Stimulated activated naive CD4-positive, alpha-beta T cell (primary cell): Measurements from ENCODE around the gene CD302.
A peak's percentile ranks its signal among the peaks of the same experiment; 100 is the strongest.
"Not testable (repeated sequence)": the region's sequence is repeated elsewhere in the genome, so short reads cannot be mapped to it uniquely, and the experiment has no call there.

ENCODE experiments used
- DNase-seq, 6 experiments: peaks; one replicate each; lab custom pipeline; 2025; lab: John Stamatoyannopoulos, UW

CD302 gene, protein sequence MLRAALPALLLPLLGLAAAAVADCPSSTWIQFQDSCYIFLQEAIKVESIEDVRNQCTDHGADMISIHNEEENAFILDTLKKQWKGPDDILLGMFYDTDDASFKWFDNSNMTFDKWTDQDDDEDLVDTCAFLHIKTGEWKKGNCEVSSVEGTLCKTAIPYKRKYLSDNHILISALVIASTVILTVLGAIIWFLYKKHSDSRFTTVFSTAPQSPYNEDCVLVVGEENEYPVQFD

DNA sequence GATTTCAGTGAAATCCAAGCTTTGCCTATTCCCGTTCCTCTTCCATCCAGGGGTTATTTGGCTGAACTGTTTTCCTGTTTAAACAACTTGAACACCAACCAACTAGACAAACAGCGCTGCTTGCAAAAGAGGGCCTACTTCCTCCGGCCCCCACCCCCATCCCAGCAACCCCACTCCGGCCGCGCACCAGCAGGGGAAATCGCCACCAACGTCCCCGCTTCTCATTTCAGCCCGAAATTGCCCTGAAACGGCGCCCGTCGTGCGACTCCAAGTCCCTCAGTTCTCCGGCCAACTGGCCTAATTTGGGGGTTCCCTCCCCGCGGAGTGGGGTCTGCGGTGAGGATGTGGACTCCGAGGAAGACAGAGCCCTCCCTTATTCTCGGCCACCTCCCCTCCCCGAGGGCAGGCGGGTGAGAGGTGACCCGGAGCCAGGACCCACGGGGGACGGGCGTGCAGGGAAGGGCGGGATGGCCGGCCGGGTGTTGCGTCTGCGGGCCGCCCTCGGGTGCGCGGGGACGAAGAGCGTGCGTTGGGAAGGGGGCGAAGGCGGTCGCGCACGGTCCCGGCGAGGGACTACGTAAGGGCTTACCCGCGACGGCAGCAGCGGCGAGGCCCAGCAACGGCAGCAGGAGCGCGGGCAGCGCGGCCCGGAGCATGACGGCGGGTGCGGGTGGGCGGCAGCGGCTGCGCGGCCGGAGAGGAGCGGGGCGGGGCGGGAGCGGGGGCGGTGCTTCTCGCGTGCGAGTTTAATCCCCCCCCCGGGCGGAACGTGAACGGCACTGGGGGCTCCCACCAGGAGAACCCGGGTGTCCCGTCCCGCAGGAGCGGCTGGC is at the start of gene CD302:
TSS of gene CD302 (minus strand) at position 666 of the 833 bp plus-strand sequence. CDS start at position 656, 10 bp downstream.
- DNase-seq = peak in 3 of 6 experiments; percentile 12 to 28 (median 20)

DNA sequence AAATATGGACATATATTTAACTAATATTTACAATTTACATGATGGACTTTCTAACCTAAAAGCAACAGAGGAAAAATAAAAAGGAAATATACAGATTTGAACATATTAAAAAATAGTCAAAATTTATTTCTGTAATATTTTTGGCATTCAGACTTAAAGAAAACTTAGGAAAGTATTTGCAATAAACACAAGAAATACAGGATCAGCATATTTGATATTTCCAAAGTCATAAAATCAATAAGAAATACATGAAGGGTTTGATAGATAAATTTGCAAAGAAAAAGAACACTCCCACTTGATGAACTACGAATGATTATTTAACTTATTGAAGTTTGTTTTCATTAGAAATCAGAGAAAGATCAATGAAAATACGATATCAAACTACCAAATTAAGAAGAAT is 48.6 kb upstream of the CD302 start:
- DNase-seq = no peak

DNA sequence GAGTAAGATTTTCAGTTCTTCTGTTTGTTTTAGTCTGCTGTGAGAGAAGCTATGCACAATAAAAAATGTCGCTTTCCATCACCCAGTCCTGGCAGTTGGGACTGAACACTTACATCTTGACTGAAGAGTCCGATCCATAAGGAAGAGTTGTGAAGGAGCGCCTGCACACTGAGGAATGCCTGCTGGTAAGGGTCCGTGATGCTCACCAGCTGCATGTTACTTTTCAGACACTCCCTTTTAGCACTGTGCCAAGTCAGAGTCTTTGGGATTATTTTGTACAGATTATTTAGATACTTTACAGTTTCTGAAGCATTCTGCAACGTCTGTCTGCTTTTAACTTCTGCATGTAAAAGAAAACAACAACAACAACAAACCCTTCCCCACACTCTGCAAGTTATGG is 42.6 kb upstream of the CD302 start:
- DNase-seq = no peak

DNA sequence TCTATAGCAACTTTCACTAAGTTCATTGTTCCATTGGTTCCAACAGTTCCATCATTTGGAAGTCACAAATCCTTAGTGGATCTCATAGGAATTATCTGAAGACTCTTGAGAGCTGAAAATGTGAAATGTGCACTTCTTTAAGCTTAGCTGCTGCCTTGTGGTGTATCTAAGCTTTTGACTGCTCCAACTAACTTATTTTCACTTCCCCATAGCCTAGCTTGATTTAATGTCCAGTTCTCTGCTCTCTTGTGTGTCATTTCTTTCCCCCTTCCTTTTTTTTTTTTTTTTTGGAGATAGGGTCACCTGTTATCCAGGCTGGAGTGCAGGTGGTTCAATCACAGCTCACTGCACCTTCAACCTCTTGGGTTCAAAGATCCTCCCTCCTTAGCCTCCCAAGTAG is 34.9 kb upstream of the CD302 start:
- DNase-seq = no peak

DNA sequence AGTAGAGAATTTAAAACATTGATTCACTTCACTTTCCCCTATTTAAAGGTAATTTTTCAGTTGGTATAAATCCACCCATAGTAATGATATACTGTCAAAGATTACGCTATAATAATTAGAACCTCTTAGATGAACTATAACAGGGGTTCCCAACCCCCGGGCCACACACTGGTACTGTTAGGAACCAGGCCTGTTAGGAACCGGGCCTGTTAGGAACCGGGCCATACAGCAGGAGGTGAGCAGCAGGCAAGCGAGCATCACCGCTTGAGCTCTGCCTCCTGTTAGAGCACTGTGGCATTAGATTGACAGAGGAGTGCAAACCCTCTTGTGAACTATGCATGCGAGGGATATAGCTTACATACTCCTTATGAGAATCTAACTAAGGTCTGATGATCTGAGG is 34.0 kb upstream of the CD302 start:
- no peak for DNase-seq

DNA sequence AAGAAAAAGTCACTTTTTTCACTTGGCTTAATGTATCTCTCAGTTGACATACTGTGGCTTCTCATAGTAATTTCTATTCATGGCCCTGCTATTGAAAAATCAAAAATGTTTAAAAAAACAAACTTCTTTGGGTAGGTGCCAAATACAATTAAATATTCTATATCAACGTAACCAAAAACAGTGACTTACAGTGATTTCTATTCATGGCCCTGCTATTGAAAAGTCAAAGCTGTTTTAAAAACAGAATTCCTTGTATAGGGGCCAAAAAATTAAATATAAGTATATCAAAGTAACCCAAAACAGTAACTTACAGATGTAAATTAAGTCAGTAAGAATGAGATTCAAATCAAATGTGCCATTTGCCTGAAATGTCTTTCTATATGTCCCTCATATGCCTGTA is 31.4 kb upstream of the CD302 start:
- DNase-seq = no peak

DNA sequence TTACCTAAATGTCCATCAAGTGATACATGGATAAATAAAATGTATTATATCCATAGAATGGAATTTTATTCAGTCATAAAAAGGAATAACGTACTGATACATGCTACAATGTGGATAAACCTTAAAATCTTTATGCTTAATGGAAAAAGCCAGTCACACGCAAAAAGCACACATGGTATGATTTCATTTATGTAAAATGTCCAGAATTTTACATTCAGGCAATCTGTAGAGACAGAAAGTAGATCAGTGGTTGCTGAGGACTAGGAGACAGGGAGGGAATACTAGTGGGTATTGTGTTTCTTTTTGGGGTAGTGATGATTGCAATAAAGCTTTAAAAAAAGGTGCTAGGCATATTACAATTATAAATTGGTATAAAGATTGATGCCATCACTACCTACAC is 30.7 kb upstream of the CD302 start:
- no peak for DNase-seq

DNA sequence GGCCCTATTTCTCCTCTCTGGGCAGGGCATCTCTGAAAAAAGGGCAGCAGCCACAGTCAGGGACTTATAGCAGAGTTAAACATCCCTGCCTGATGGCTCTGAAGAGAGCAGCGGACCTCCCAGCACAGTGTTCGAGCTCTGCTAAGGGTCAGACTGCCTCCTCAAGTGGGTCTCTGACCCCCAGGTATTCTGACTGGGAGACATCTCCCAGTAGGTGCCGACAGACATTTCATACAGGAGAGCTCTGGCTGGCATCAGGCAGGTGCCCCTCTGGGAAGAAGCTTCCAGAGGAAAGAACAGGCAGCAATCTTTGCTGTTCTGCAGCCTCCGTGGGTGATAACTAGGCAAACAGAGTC is 24.4 kb upstream of the CD302 start:
- DNase-seq = not testable (repeated sequence)

DNA sequence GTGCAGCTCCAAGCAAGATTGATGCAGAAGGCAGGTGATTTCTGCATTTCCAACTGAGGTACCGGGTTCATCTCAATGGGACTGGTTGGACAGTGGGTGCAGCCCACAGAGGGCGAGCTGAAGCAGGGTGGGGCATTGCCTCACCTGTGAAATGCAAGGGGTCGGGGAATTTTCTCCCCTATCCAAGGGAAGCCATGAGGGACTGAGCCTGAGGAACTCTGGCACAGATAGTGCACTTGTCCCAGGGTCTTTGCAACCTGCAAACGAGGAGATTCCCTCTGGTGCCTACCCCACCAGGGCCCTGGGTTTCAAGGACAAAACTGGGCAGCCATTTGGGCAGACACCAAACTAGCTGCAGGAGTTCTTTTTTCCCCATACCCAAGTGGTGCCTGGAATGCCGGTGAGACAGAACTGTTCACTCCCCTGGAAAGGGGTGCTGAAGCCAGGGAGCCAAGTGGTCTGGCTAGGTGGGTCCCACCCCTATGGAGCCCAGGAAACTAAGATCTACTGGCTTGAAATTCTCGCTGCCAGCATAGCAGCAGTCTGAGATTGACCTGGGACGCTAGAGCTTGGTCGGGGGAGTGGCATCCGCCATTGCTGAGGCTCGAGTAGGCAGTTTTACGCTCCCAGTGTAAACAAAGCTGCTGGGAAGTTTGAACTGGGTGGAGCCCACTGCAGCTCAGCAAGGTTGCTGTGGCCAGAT is 23.9 kb upstream of the CD302 start:
- DNase-seq = not testable (repeated sequence)

DNA sequence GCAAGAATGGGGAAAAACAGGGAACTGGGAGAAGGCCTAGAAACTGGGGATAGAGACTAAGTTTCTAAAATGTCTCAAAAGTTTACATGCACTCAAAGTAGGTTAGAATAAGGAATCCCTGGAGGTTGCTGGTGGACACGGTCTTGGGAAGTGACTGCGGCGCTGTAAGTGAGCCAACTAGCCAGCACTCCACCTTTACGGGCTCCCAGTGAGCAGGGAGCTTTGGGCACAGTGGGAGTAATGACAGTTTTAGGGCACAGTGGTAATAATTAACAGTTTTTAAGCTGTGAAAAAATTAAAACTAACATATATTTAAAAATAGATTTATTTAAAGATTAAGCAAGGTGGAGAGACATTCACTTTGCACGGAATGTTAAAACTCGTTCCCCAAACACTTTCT is 20.9 kb upstream of the CD302 start:
- DNase-seq = no peak

DNA sequence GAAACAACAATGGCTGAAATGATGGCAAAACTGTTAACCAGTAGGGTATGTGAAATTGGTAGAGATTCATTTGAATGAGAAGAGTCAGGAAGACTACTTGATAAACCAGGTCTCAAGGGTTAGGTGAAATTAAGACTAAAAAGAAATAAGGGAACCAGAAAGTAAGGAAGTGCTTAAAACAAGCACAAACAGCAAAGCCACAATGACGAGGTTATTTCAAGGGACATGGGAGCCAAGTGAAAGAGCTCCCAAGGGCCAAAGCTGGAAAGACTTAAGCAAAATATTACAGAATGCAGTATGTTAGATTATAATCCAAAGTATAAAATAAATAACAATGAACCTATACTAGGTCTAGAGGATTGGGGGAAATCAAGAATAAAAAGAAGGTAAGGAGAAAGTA is 19.3 kb upstream of the CD302 start:
- no peak for DNase-seq

DNA sequence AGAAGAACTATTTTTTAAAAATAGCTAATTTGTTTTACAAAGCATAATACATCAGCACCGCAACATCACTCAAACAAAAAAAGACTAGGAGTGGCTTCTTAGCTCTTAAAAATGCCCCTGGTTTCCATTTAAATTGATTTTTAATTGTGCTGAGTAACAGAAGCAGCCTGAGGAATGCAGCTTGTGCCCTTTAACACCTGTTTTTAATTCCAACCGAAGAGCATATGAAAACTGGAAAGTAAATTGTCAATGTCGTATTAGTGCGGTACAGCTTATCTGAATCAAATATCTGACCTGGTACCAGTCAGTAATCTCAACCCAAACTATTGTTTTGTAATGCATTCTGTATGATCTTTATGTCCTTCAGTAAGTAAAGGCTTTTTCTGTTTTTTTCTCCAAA is 13.2 kb upstream of the CD302 start:
- no peak for DNase-seq

DNA sequence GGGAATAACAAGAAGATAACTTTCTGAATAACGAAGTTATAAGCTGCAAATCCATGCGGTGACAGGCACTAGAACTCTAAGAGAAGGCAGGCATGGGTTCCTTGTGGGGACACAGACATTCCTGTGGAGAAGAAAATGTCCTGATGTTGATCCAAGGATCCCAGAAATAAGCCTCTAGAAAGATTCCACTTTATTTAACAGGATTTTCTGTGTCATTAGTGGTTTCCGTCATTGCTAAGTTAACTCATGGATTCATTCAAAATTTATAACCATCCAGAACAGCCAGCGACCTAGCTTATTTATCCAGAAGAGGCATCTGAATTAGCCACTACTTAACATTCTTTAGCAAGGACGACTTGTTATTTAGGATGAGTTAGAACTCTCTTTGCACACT is 10.0 kb upstream of the CD302 start:
- DNase-seq = no peak

DNA sequence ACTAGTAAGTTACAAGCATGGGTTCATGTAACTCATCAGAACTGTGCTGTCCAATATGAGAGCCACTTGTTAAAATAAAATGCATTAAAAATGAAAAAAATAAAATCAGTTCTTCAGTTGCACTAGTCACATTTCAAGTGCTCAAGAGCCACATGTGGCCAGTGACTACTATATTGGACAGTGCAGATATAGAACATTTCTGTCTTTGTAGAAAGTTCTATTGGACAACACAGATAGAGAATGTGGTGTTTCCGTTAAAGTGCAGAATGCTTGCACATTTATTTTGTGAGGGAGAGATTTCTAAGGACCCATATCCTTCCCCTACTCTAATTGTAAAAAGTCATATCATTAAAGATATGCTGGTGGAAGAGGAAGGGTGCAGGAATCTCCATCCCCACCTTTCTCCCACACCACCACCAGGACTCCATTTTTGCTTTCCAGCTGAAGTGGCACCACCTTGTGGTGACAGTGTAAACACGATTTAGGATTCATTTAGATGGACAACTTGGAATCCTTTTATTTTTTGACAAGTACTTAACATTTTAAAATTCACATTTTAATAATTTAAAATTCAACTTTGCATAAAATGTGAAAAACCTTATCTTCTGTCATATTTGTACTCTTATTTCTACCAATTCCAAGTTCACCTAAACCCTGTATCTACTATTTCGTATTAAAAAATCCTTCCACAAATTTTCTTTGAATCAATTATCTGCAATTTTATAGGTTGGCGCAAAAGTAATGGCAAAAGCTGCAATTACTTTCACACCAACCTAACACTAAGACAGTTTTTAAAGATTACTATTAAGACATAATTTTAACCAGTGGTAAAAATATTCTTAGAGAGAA is 9.4 kb upstream of the CD302 start:
- DNase-seq = peak in 1 of 6 experiments; percentile 4

DNA sequence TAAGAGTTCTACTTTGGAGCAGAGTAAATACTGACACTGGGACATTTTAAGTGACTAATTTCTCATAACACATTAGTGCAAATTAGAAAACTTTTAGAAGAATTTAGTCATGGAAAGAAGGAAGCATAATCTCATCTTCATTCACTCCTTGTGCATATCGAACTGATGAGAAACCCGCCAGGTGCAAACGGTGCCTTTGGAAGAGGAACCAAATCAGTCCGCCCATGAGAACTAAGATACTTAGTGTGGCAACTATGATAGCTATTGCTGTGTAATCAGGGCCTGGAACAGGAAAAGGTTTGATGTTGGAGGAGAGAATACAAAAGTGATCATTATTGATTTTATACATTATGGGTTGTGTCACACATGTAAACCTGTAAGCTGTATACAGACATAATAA is 6.9 kb upstream of the CD302 start:
- no peak for DNase-seq

DNA sequence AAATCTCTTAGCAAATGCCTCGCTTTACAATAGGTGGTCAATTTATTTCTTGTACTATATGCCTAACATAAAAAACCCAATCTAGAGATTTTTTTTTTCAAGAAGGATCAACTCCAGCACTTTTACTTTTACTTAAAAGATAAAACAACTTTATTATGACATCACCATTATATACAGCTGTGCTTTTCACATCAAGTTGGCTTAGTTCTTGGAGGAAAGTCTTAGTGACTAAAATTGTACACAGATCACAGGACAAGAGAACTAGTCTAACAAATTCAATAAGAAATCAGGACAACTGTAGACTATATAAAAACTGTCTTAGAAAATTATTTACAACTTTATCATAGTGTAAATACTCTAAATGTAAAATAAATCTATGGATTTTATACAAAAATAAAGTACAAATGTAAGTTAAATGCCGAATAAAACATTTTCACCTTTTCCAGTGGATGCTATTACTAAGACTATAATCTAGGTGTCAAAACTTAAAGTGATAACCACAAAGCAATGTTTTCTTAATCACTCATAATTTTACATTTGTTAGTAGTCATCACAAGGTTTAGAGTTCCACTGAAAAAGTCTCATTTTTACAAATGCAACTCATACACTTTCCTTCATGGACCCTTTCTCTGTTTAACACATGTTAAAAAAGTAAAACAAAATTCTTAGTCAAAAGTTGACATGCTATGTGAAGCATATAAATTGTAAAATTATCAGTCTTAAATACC is 5.4 kb upstream of the CD302 start:
- no peak for DNase-seq

DNA sequence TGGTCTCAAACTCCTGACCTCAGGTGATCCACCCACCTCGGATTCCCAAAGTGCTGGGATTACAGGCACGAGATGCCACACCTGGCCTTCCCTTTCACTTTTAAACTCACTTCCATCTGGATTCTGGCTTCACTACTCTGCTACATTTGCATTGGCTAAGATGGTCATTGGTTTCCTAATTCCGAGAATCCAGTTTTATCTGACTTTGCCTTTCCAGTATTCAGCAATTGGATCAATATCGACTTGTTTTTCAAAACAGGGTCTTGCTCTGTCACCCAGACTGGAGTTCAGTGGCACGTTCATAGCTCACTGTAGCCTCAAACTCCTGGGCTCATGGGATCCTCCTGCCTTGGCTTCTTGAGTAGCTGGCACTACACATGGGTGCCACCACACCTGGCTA is 4.7 kb upstream of the CD302 start:
- DNase-seq = no peak

DNA sequence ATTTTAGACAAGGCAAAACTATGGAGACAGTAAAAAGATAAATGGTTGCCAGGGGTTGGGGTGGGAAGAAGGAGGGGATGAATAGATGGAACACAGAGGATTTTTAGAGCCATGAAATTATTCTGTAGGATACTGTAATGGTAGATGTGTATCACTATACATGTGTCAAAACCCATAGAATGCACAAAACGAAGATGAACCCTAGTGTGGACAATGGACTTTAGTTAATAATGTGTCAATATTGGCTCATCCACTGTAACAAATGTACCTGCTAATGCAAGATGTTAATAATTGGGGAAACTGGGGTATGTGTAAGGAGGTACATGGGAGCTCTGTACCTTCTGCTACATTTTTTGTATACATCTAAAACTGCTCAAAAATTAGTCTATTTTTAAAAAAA is 1.8 kb upstream of the CD302 start:
- DNase-seq = no peak

DNA sequence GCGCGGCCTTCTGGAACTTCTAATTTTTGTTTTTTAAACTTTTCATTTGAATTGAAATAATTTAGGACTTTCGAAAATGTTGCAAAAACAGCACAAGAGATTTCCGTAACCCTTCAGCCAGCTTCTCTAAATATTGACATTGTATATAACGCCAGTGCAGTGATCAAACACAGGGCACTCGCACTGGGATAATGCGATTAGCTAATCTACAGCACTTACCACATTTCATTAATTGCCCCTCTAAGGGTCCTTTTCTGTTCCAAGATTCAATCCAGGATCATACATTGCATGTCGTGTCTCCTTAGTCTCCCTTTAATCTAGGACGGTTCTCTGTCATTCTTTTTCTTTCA is 343 bp upstream of the CD302 start:
- no peak for DNase-seq

DNA sequence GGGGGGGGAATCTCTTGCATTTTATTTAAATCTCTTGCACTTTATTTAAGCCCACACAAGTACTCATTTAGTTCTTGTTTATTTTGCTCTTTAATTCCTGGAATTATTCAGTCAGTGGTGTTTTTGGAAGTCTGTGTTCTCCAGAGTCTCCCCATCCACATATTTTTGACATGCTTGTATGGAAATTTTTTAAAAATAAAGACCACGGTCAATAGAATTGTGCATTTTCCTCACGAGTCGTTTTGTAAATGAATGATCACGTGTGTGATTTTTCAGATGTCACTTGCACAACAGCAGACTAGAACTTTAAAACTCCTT is 824 bp downstream of the CD302 start:
- no peak for DNase-seq

DNA sequence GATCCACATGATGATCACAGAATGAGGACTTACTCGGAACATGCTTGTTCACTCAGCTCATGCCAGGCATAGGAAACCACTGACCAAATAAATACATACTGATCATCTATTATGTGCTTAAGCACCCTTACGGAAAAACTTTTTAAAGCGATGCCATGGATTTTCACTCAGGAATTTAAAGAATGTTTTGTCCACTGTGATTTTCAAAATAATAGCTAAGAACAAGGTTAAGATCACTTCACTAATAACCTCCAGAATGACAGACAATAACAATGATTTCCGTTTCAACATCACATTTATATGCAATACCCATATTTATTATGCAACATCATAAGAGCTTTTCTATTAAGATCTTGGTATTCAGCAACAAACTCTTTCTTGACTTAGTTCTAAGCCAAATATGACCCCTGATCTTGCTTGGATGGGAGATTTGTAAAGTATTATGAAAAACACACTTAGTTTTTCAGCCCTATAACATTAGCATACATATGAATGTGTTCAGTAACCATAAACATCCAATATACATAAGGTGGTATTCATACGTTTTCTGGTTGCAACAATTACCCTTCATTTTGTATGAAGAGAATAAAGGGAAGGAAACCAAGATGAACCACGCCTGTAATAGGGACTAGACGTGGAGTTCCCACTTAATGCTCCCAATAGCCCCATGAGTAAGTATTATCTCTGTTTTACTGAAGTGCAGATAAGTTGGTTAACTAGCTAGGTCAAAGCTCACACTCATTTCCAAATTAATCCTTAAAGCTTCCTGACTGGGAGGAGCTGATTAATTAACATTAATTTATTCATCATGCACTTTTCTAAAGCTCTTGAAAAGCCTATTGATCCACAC is 1.9 kb downstream of the CD302 start:
- DNase-seq = no peak
